ENCODE results near the gene MUTYH. TPM values are rescaled to one million over a fixed set of nuclear protein-coding genes. Genes with fewer than 3 reads are reported as not detected.

MUTYH gene
- total and polyA plus RNA-seq, 9 of the 15 experiments (the other 6 are each of a cell fraction or from before 2014, with no cell fraction given) = 3.4 to 53.5 (median 29.0) TPM

DNA sequence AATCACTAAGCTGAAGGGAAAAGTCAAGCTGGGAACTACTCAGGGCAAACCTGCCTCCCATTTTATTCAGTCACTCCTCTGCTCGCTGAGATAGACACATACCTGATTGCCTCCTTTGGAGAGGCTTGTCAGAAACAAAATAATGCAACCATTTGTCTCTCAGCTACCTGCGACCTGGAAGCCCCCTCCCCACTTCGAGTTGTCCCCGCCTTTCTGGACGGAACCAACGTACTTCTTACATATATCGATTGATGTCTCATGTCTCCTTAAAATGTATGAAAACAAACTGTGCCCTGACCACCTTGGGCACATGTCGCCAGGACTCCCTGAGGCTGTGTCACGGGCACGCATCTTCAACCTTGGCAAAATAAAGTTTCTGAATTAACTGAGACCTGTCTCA is 35.0 kb downstream of the MUTYH start:
- 77% methylated on average over 10 of the region's 10 CpGs for WGBS (ENCODE audit: insufficient coverage, low coverage, missing lambda C conversion rate)
- Histone ChIP-seq H3K9me3 (replicated peaks; ENCODE audit: control insufficient read depth, insufficient read depth, low read depth, low read length) (no peaks in the 10 kb centered on the region), H3K9ac (ENCODE audit: insufficient read depth in 1 of 2, low read depth in 2 of 2, low read length in 2 of 2) (peak overlapping the region in 1 of 2 experiments; percentile 86; a peak in 1 of 4 replicates), H3K79me2 (ENCODE audit: control insufficient read depth, insufficient read depth, low read length) (peaks cover 9% of the 10 kb centered on the region; the same call in 2 of the 3 replicates), H3K27ac (ENCODE audit: extremely low read depth, low read depth, low read length) (peak overlapping the region; percentile 86; the same call in 1 of the 3 replicates), H2AFZ (ENCODE audit: low read depth, low read length) (peak overlapping the region; percentile 90), H3K4me3 (no peak overlapping the region), H4K20me1 (replicated peaks; ENCODE audit: control insufficient read depth, insufficient read depth, low read length) (no peaks in the 10 kb centered on the region), H3K27me3 (ENCODE audit: control insufficient read depth in 2 of 2, insufficient read depth in 2 of 2, low read length in 2 of 2) (no peaks in the 10 kb centered on the region), H3K36me3 (ENCODE audit: control insufficient read depth, insufficient read depth, low read length) (no peaks in the 10 kb centered on the region), H3K4me1 (replicated peaks in 1 of 2; ENCODE audit: control insufficient read depth in 2 of 2, insufficient read depth in 2 of 2, low read length in 2 of 2) (peaks cover 24% of the 10 kb centered on the region in 2 experiments), H3K9me1 (ENCODE audit: control insufficient read depth, insufficient read depth, low read length) (no peaks in the 10 kb centered on the region), H3K4me2 (ENCODE audit: insufficient read depth, low read length) (no peak overlapping the region; the same call in 1 of the 2 replicates)
- POLR2A ChIA-PET = interaction anchor here (0.6 to 8.7 kb wide), 11 partner anchors 15 to 584 kb away, joined by 3 to 113 read pairs (median 4); partner anchors contain the start of genes HECTD3, MUTYH, TOE1 and UROD
- CTCF ChIA-PET (ENCODE audit: low intra/inter-chr PET ratio) = interaction anchor here (1.1 to 2.6 kb wide), 2 partner anchors 289 to 291 kb away, joined by 3 to 24 read pairs; no protein-coding TSS in a partner anchor
- FAIRE-seq (no peak), DNase-seq (ENCODE audit: extremely low read depth in 1 of 4, low spot score in 3 of 4) (no peak), ATAC-seq (no peak)
- intact Hi-C loops (cut with micrococcal nuclease) (no loop called here), in situ Hi-C loops (cut with MboI) (loop anchor here (10.0 kb wide), 2 partner anchors 510 to 580 kb away; no protein-coding TSS in a partner anchor)
- BruUV-seq (replicated peaks) = no TSS peak
- TF ChIP-seq, protein P1, sequence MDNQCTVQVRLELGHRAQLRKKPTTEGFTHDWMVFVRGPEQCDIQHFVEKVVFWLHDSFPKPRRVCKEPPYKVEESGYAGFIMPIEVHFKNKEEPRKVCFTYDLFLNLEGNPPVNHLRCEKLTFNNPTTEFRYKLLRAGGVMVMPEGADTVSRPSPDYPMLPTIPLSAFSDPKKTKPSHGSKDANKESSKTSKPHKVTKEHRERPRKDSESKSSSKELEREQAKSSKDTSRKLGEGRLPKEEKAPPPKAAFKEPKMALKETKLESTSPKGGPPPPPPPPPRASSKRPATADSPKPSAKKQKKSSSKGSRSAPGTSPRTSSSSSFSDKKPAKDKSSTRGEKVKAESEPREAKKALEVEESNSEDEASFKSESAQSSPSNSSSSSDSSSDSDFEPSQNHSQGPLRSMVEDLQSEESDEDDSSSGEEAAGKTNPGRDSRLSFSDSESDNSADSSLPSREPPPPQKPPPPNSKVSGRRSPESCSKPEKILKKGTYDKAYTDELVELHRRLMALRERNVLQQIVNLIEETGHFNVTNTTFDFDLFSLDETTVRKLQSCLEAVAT (IDR thresholded peaks at IDR 0.05) = peak in 1 of 2 experiments; percentile 55; a peak in 1 of 4 replicates
- TF ChIP-seq, protein P2, sequence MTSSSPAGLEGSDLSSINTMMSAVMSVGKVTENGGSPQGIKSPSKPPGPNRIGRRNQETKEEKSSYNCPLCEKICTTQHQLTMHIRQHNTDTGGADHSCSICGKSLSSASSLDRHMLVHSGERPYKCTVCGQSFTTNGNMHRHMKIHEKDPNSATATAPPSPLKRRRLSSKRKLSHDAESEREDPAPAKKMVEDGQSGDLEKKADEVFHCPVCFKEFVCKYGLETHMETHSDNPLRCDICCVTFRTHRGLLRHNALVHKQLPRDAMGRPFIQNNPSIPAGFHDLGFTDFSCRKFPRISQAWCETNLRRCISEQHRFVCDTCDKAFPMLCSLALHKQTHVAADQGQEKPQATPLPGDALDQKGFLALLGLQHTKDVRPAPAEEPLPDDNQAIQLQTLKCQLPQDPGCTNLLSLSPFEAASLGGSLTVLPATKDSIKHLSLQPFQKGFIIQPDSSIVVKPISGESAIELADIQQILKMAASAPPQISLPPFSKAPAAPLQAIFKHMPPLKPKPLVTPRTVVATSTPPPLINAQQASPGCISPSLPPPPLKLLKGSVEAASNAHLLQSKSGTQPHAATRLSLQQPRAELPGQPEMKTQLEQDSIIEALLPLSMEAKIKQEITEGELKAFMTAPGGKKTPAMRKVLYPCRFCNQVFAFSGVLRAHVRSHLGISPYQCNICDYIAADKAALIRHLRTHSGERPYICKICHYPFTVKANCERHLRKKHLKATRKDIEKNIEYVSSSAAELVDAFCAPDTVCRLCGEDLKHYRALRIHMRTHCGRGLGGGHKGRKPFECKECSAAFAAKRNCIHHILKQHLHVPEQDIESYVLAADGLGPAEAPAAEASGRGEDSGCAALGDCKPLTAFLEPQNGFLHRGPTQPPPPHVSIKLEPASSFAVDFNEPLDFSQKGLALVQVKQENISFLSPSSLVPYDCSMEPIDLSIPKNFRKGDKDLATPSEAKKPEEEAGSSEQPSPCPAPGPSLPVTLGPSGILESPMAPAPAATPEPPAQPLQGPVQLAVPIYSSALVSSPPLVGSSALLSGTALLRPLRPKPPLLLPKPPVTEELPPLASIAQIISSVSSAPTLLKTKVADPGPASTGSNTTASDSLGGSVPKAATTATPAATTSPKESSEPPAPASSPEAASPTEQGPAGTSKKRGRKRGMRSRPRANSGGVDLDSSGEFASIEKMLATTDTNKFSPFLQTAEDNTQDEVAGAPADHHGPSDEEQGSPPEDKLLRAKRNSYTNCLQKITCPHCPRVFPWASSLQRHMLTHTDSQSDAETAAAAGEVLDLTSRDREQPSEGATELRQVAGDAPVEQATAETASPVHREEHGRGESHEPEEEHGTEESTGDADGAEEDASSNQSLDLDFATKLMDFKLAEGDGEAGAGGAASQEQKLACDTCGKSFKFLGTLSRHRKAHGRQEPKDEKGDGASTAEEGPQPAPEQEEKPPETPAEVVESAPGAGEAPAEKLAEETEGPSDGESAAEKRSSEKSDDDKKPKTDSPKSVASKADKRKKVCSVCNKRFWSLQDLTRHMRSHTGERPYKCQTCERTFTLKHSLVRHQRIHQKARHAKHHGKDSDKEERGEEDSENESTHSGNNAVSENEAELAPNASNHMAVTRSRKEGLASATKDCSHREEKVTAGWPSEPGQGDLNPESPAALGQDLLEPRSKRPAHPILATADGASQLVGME (CRISPR knock-in tag; IDR thresholded peaks at IDR 0.05) = no peak

Measured in K562 (cell line).